Adrenal gland (tissue), 5 donors: ENCODE data around the gene TMEM63A.

Source experiments
- POLR2A ChIP-seq, 2 donors: fragments of 450-650 bp; IDR thresholded peaks; one replicate each; pipeline ENCODE4 v1.6.1; 2017; ENCODE audit warnings: antibody characterized with exemption in 2 of 2, mild to moderate bottlenecking in 2 of 2, moderate library complexity in 1 of 2
- TF ChIP-seq, protein P1 (sequence below), 6 experiments: fragments of 450-650 bp in 4 of 6; fragments of 200-600 bp in 2 of 6; sonication (generic) in 1 of 6; IDR thresholded peaks; 1 replicate in 5 of 6; 2 replicates in 1 of 6; pipeline versions ENCODE4 v1.5.1 to v1.8.0; 2016 to 2021; ENCODE audit warnings: antibody characterized with exemption in 6 of 6, mild to moderate bottlenecking in 2 of 6, moderate library complexity in 1 of 6
- donor health status: DM: no; HTN: no; CAD: no.

DNA sequence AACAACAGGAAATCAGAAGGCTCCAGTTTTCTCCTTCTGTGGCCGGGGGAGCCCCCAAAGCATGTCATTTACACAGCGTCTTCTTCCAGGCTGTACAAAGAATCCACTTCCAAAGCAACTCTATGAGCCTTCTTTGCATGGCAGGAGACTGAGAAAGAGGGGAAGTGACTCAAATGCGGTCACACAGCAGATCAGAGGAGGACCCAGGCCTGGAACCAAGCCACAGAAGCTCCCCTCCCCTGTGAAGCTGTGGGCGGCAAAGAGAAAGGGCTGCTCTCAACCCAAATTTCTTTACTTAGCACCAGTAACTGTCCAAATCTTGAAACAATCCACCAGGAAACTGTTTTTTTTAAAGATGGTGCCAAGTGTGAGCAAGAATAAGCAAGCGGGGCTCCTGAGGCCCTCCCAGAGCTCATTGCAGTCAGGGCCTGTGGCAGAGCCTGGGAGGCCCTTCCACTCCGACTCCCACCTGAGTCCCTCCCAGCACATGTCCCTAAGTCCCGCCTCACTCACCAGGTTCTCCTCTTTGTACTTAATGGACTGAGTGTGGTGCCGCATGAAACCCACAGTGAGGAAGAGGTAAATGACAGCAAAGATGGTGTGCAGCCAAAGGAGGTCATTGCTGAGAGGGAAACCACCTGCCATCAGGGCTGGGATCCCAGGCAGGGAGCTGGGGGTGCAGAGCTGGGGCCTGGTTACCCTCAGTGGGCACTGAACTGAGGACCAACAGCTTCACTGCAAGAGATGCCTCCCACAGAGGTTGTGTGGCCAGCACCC is 15.9 kb downstream of the TMEM63A start:
- TF ChIP-seq, protein P1, sequence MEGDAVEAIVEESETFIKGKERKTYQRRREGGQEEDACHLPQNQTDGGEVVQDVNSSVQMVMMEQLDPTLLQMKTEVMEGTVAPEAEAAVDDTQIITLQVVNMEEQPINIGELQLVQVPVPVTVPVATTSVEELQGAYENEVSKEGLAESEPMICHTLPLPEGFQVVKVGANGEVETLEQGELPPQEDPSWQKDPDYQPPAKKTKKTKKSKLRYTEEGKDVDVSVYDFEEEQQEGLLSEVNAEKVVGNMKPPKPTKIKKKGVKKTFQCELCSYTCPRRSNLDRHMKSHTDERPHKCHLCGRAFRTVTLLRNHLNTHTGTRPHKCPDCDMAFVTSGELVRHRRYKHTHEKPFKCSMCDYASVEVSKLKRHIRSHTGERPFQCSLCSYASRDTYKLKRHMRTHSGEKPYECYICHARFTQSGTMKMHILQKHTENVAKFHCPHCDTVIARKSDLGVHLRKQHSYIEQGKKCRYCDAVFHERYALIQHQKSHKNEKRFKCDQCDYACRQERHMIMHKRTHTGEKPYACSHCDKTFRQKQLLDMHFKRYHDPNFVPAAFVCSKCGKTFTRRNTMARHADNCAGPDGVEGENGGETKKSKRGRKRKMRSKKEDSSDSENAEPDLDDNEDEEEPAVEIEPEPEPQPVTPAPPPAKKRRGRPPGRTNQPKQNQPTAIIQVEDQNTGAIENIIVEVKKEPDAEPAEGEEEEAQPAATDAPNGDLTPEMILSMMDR (IDR thresholded peaks at IDR 0.05) = no peak
- no peak for TF ChIP-seq POLR2A (IDR thresholded peaks at IDR 0.05)
